Uterus (tissue), 4 donors: Measurements from ENCODE around the gene FBN2. TPM values are rescaled to one million over a fixed set of nuclear protein-coding genes. Genes with fewer than 3 reads are reported as not detected.
"Not testable (repeated sequence)": the region's sequence is repeated elsewhere in the genome, so short reads cannot be mapped to it uniquely, and the experiment has no call there.

ENCODE experiments used
- DNase-seq, 2 donors: peaks; one replicate each; pipeline ENCODE4 v3.0.0-alpha.2; 2019 to 2020
- H3K27ac ChIP-seq, 2 donors: fragments of 200-600 bp; sonication (generic); 1 replicate in 1 of 2; 2 replicates in 1 of 2; pipeline ENCODE4 v1.5.1; 2016 to 2018
- H3K27me3 ChIP-seq, 2 donors: fragments of 200-600 bp; sonication (generic); one replicate each; pipeline ENCODE4 v1.5.1; 2018 to 2019; ENCODE audit warnings: control low read depth in 1 of 2
- H3K36me3 ChIP-seq, 2 donors: fragments of 200-600 bp; sonication (generic); one replicate each; pipeline ENCODE4 v1.5.1; 2019; ENCODE audit warnings: control low read depth in 1 of 2
- H3K4me1 ChIP-seq, 2 donors: fragments of 200-600 bp; sonication (generic); one replicate each; pipeline ENCODE4 v1.5.1; 2018 to 2019; ENCODE audit warnings: control low read depth in 1 of 2
- H3K4me3 ChIP-seq, 2 donors: fragments of 200-600 bp; sonication (generic); 1 replicate in 1 of 2; 2 replicates in 1 of 2; pipeline ENCODE4 v1.5.1; 2018 to 2019; ENCODE audit warnings: mild to moderate bottlenecking in 1 of 2
- H3K9me3 ChIP-seq, 2 donors: fragments of 200-600 bp; sonication (generic); one replicate each; pipeline ENCODE4 v1.5.1; 2019; ENCODE audit warnings: control low read depth in 1 of 2
- CTCF ChIP-seq, 4 experiments: fragments of 200-600 bp in 2 of 4; fragments of 450-650 bp in 2 of 4; sonication (generic) in 2 of 4; IDR thresholded peaks; one replicate each; pipeline ENCODE4 v1.5.1; 2016 to 2019; ENCODE audit warnings: antibody characterized with exemption in 4 of 4, mild to moderate bottlenecking in 2 of 4, moderate library complexity in 1 of 4
- POLR2A ChIP-seq, 2 donors: fragments of 450-650 bp; IDR thresholded peaks; one replicate each; pipeline ENCODE4 v1.6.1; 2016; ENCODE audit warnings: antibody characterized with exemption in 2 of 2, mild to moderate bottlenecking in 1 of 2, moderate library complexity in 1 of 2
- intact Hi-C: fragments of 100-400 bp; cut with DNase I; formaldehyde crosslinking; loops from one replicate; pipeline ENCODE4 v1.15.1; 2023; ENCODE audit warnings: low total_unique reads
- total RNA-seq, 4 donors: library from RNA; depleted of rRNA in 3 of 4; stranded (reverse); fragments of >200 nt in 3 of 4; gene quantifications; one replicate each; pipeline versions ENCODE4 v1.1.0 to v1.2.4, GENCODE V29; 2014 to 2023
- donor health status: DM: yes; HTN: yes; CAD: no.

Gene FBN2
- total RNA-seq, 4 donors from 2014 or later = 1.0 to 389 (median 2.8) TPM

GRCh38 chr5:128516978-128517377 lies 21.1 kb downstream of the FBN2 start:
- Histone ChIP-seq H3K27me3 (no peaks in the 10 kb centered on the region), H3K4me3 (no peak overlapping the region), H3K36me3 (no peaks in the 10 kb centered on the region), H3K27ac (no peak overlapping the region), H3K9me3 (no peaks in the 10 kb centered on the region), H3K4me1 (no peaks in the 10 kb centered on the region)
- intact Hi-C loops = no loop called here
- DNase-seq = no peak
- TF ChIP-seq CTCF (IDR thresholded peaks at IDR 0.05) (no peak), POLR2A (IDR thresholded peaks at IDR 0.05) (no peak)

GRCh38 chr5:128513806-128514205 lies 24.2 kb downstream of the FBN2 start:
- DNase-seq = no peak
- Histone ChIP-seq H3K4me3 (no peak overlapping the region), H3K4me1 (no peaks in the 10 kb centered on the region), H3K27ac (no peak overlapping the region), H3K27me3 (no peaks in the 10 kb centered on the region), H3K9me3 (no peaks in the 10 kb centered on the region), H3K36me3 (no peaks in the 10 kb centered on the region)
- intact Hi-C loops = no loop called here
- TF ChIP-seq POLR2A (IDR thresholded peaks at IDR 0.05) (no peak), CTCF (IDR thresholded peaks at IDR 0.05) (no peak)

GRCh38 chr5:128512894-128513293 lies 25.2 kb downstream of the FBN2 start:
- Histone ChIP-seq H3K4me3 (no peak overlapping the region), H3K27me3 (no peaks in the 10 kb centered on the region), H3K4me1 (no peaks in the 10 kb centered on the region), H3K27ac (no peak overlapping the region), H3K9me3 (no peaks in the 10 kb centered on the region), H3K36me3 (no peaks in the 10 kb centered on the region)
- intact Hi-C loops = no loop called here
- DNase-seq = no peak
- no peak for TF ChIP-seq CTCF (IDR thresholded peaks at IDR 0.05)

- TF ChIP-seq POLR2A (IDR thresholded peaks at IDR 0.05) (no peak), CTCF (IDR thresholded peaks at IDR 0.05) (no peak)
- Histone ChIP-seq H3K27ac (no peak overlapping the region), H3K4me1 (no peaks in the 10 kb centered on the region), H3K9me3 (no peaks in the 10 kb centered on the region), H3K27me3 (no peaks in the 10 kb centered on the region), H3K4me3 (no peak overlapping the region), H3K36me3 (no peaks in the 10 kb centered on the region)
- DNase-seq = no peak
- intact Hi-C loops = no loop called here
Observed at GRCh38 chr5:128506643-128507042, 31.4 kb downstream of the FBN2 start.

GRCh38 chr5:128503727-128504126 lies 34.3 kb downstream of the FBN2 start:
- H3K27ac ChIP-seq, H3K27me3 ChIP-seq, H3K36me3 ChIP-seq, intact Hi-C loops, DNase-seq, H3K4me1 ChIP-seq, H3K4me3 ChIP-seq, H3K9me3 ChIP-seq: not testable (repeated sequence)

GRCh38 chr5:128498844-128499455 lies 39.1 kb downstream of the FBN2 start:
- Histone ChIP-seq H3K4me3 (no peak overlapping the region), H3K27me3 (no peaks in the 10 kb centered on the region), H3K4me1 (no peaks in the 10 kb centered on the region), H3K9me3 (no peaks in the 10 kb centered on the region), H3K27ac (no peak overlapping the region), H3K36me3 (no peaks in the 10 kb centered on the region)
- no peak for DNase-seq
- intact Hi-C loops = no loop called here
- TF ChIP-seq POLR2A (IDR thresholded peaks at IDR 0.05) (no peak), CTCF (IDR thresholded peaks at IDR 0.05) (peak; percentile 30 to 51 (median 42))
